HL-60/S4 (cell line): ENCODE results near the gene PITX1.

Experiments
- in situ Hi-C: fragments of 300-500 bp; cut with MboI; formaldehyde crosslinking; loops from 2 replicates; pipeline ENCODE4 v1.14.3; 2022; ENCODE audit warnings: low sequenced_read_pairs

The PITX1 gene

DNA sequence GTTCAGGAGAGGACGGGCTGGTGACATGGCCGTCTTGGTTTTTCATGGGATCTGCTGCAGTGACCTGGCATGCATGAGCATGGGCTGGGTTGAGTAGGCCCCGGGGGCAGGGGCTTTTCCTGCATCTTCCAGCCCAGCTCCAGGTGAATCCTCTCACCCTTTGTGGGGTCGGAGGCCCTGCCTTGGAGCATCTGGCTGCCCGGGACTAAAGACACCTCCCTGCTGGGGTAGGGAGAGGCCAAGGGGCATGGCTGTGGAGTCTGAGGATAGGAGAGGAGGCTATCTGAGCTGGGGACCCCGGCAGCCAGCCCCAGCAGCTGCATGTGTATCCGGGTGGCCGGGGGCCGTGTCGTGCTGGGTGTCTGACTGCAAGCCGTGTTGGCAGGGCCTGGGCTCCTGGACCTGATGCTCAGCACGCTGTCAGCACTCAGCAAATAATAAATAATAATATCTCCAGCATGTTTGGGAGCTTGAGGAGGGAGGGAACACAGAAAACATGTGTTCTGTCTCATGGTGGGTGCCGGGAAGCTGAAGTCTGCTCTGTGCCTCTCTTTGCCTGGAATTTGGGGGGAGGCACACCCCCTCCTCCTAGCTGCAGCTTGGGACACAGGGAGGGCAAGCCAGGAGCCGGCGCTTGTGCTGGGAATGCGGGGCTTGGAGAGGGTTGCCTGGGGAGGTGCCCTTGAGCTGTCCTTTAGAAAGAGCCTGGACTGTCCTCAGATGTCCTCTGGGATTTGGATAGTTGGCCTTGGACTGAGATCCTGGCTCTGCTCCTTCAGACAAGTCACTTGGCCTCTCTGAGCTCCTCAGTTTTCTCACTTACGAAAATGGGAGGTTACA lies 28.4 kb upstream of the PITX1 start:
- in situ Hi-C loops: no loop called here

GRCh38 chr5:135061001-135061400 lies 27.0 kb upstream of the PITX1 start:
- in situ Hi-C loops: no loop called here

DNA sequence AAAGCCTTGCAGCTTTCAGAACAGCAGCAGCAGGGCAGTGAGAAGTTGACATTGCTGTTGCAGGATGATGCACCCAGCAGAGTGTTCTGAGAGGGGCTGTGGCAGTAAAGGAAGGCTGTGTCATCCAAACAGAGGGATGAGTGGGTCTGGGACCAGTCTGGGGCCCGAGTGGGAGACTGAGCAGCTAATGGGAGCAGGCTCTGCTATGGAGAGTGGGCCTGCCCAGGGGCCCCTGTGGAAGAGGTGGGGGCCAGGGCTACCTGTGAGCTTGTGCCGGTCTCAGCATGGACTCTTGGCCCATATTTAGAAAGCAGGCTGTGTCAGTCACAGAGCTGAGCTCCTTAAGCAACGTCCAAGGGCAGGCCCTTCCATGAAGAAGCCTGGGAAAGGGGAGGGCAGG lies 26.0 kb upstream of the PITX1 start:
- in situ Hi-C loops: no loop called here

DNA sequence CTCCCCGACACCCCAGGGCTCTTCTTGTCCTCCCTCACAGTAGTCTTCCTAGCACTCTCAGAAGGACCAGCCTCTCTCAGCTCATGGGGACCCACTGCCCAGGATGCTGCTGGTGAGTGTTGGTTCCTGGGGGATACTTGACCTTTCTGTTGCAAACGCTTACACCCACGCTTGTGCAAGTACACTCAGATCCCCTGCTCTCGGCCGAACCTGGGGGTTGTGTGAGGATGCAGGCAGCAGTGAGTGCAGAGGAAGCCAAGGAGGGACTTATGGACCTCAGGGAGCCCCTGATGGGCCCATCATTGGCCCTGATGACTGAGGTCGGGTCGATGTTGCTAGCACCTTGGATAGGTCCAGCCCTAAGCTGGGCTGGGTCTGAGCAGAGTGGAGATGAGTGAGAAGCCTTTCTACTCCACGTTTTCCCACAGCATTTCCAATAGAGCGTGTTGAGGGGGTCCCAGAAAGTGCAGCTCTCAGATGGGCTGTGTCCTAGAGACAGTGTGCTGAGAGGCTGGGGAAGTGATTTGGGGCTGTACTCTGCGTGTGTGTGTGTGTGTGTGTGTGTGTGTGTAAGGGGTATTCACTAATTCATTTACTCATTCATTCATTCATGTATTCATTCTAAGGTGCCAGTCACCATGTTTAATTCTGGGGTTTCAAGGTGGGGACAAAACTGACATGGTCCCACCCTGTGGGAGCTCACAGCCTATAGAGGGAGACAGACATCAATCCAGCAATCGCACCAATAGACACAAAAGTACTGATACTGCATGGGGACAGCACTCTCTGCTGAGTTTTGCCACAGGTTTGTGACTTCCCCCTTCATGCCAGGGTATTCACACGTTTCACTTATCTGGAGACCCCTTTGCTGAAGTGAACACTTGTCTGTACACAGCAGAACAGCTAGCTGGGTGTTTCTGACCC lies 25.2 kb upstream of the PITX1 start:
- in situ Hi-C loops: no loop called here

DNA sequence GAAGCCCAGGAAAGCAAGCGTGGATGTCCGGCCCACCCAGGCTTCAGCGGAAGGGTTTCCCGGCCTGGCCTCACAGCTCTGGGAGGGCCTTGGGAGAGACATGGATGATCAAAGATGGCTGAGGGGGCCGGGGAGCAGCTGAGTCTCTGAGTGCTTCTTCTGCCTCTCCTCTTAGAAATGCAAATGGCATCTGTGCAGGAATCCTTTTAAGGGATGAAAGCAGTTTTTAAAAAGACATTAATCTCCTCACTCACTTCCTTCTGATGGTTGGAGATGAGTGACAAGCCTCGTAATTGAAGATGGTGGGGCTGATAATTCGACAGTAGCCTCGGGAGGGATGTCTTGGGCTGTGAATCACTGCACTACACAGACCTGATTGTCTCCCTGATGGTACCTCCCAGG lies 24.3 kb upstream of the PITX1 start:
- in situ Hi-C loops: no loop called here

GRCh38 chr5:135057233-135057632 lies 23.2 kb upstream of the PITX1 start:
- in situ Hi-C loops: no loop called here

DNA sequence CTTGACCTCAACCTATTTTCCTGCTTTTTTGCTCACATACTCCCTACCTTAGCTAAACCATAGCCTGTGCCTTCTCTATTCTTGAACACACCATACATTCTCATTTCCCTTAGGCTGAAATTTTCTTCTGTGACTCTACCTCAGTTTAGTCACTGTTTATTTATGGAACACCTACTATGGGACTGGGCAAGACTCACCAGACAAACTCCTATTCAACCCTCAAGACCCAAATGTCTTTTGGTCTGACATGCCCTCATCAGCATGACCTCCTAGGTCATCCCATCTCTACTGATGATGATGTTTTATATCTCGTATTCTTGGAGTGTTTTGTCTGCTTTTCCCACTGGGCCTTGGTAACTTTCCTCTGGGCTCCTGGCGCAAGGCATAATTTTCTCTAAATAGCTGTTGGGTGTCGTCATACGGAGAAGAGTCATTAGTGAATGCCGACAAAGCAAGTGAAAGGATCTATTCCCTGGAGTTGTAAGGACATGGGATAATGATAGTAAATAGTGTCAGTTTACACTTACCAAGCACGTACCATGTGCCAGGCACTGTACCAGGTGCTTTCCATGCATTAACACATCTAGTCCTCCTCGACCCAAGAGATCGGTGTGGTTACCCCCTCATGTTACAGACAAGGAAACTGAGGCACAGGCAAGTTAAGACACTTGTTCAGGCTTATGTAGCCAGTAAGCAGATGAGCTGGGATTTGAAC lies 22.4 kb upstream of the PITX1 start:
- in situ Hi-C loops: no loop called here

DNA sequence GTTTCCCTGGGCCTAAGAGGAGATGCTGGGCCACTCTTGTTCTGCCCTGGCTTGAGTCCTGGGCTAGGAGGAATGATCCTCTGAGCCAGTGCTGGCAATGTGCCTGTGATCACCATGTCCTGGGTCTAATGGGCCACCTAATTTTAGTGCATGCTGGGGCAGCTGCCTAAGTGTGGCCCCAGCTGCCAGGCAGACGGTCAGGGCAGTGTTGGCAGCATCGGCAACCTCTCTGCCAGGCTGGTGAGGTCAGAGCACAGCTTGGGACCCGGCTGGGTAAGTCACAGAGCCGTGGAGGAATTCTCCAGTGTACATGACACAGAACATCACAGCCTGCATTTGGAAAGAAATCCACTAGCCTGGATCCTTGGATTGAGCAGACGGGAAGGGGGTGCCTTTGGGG lies 21.4 kb upstream of the PITX1 start:
- in situ Hi-C loops: no loop called here

- in situ Hi-C loops: no loop called here
Observed at GRCh38 chr5:135054546-135054945, 20.5 kb upstream of the PITX1 start.

DNA sequence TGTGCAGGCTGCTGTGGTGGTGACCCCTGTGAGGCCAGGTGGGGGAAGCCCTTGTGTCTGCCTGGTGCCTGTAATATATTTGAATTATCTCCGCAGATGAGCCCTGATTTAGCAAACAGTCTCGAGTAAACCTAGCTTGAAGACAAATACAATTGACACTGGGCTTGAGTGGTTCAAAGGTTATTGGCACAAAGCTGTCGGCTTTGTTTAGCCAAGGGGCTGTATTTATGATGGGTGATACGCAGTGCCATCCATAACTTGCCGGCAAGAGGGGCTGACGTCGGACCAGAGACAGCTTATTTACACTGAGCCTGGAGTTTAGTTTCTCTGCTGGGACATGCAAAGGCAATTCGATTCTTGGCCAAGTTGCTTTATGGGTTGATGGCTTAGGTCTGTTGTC lies 20.0 kb upstream of the PITX1 start:
- in situ Hi-C loops: no loop called here

DNA sequence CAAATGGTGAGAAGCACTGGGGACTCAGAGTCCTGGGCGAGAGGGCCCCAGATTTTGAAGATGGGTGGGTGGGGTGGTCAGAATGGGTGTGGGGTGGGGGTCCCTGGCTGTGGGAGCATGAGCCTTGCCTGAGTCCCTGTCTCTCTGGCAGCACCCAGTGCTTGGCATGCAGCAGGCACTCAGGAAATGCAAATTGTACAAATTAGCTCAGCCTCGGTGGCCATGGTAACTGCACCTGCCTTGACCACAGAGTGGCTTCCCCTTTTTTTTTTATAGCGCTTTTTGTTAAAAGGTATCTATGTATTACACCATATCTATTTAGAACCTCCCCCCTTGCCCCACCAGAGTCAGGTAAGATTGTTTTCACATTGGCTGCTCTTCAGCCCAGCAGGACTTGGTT lies 19.2 kb upstream of the PITX1 start:
- in situ Hi-C loops: no loop called here

DNA sequence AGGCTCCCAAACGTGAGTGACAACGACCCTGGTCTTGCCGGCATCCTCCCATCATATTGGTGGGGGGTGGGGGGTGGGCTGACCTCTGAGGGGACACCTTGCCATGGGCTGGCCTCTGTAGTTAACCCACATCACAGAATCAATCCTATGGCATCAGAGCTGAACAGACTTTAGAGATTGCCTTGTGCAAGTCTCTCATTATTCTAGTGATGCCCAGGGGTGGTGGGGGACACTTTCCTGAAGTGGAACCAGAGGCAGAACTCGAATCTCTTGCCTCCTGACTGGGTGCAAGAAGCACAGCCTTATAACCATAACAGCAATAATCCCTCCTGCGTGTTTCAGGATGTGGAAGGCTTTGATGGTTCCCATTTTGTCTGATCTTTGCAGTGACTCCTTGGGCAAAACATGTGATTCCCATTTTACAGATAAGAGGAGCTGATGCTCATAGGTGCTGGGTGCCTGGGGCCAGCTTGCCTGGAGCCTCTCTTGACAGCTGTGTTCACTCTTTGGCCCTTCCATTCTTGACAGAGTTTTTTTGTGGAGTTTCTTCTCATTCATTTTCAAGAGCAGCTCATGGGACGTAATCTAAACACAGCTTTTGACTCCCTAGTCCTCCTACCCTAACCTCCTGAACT lies 18.6 kb upstream of the PITX1 start:
- in situ Hi-C loops: no loop called here

DNA sequence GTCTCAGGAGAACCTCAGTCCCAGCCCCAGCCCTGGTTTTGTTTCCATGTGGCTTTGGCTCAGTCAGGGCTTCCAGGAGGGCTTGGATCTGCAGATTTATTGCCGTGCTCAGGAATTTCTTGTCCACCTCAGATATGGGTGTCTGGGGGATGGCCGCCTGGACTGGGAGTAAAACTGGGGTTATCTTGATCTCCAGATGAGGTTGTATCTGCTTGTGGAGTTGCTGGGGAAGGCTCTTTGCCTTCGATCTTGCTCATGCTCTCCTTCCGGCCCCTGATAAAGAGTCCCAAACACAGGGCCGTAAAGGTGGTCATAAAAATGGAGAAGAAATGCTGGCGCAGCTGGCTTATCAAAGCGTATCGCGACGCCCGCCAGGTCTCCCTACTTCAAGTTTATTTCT lies 17.8 kb upstream of the PITX1 start:
- in situ Hi-C loops: no loop called here

DNA sequence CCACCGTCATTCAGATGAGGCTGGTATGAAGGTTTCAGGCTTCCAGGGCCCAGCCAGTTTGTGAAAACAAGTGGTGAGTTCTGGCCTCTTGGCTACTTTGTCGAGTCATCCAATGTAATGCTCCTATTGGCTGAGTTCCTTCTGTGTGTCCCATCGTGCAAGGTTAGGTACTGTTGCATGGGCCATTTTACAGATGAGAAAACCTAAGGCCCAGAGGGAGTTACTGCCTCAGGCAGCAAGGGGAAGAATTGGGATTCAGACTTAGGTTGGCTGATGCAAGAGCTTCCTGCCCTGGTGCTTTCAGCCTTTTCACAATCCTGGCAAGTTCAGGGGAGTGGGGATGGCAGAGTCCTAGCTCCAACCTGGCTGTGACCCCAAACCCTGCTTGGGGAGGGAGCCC lies 17.4 kb upstream of the PITX1 start:
- in situ Hi-C loops: no loop called here

- in situ Hi-C loops: no loop called here
Observed at GRCh38 chr5:135050244-135050767, 16.3 kb upstream of the PITX1 start.

GRCh38 chr5:135048930-135049329 lies 14.9 kb upstream of the PITX1 start:
- in situ Hi-C loops: no loop called here

DNA sequence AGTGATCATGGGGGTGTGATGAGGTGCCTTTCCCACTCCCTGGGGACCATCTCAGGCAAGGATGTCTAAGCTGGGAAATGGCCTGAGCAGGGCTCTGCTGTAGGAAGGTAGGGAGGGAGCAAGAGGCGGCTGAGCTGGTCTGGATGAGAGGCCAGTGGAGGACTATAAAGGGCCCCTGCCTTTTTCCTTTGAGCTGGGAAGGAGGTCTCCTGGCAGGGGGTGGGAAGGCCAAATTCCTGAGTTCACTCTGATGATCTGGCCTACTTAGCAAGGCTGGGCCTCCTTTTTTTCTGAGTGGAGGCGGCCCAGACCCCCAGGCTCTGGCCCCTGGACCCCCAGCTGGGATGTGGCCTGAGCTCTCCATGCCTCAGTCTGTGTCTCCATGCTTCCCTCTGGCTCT lies 14.3 kb upstream of the PITX1 start:
- in situ Hi-C loops: no loop called here

- in situ Hi-C loops: no loop called here
Observed at GRCh38 chr5:135047347-135047695, 13.3 kb upstream of the PITX1 start.

GRCh38 chr5:135046661-135047346 lies 12.8 kb upstream of the PITX1 start:
- in situ Hi-C loops: no loop called here

- in situ Hi-C loops: no loop called here
Observed at GRCh38 chr5:135045488-135045887, 11.5 kb upstream of the PITX1 start.
